SK-N-SH (cell line): ENCODE data around the gene FPR2.

Source experiments
- CTCF ChIP-seq: fragments of 200-600 bp; sonication (generic); IDR thresholded peaks from 2 replicates; pipeline ENCODE4 v1.6.1; 2017; ENCODE audit warnings: antibody characterized with exemption, mild to moderate bottlenecking, moderate library complexity
- EP300 ChIP-seq, 2 experiments: IDR thresholded peaks; 2 replicates each; pipeline versions ENCODE4 v1.4.0 to v1.6.1; 2012; ENCODE audit warnings: borderline replicate concordance in 1 of 2, low read depth in 1 of 2, low read length in 1 of 2
- EZH2phosphoT487 ChIP-seq: fragments of 200-600 bp; sonication (generic); IDR thresholded peaks from 2 replicates; pipeline ENCODE4 v1.6.1; 2017; ENCODE audit warnings: low read depth, mixed run types, mild to moderate bottlenecking, antibody characterized with exemption, moderate library complexity, borderline replicate concordance
- MXI1 ChIP-seq: IDR thresholded peaks from 2 replicates; pipeline ENCODE4 v1.6.1; 2012; ENCODE audit warnings: mild to moderate bottlenecking, low read depth, low read length, improper control_type of control experiment
- NRF1 ChIP-seq: IDR thresholded peaks from 2 replicates; pipeline ENCODE4 v1.6.1; 2012; ENCODE audit warnings: low read depth, mild to moderate bottlenecking, low read length
- POLR2AphosphoS5 ChIP-seq: IDR thresholded peaks from 2 replicates; pipeline ENCODE4 v1.6.1; 2012; ENCODE audit warnings: low read depth, low read length
- RAD21 ChIP-seq: IDR thresholded peaks from 2 replicates; pipeline ENCODE4 v1.6.1; 2012; ENCODE audit warnings: mild to moderate bottlenecking, low read length
- RXRA ChIP-seq: IDR thresholded peaks from 2 replicates; pipeline ENCODE4 v1.4.0; 2012; ENCODE audit warnings: low read depth, mild to moderate bottlenecking, borderline replicate concordance
- SMC3 ChIP-seq: IDR thresholded peaks from 2 replicates; pipeline ENCODE4 v1.6.1; 2012; ENCODE audit warnings: low read depth, low read length, improper control_type of control experiment
- TAF1 ChIP-seq: IDR thresholded peaks from 2 replicates; pipeline ENCODE4 v1.6.1; 2012; ENCODE audit warnings: low read depth, mild to moderate bottlenecking, low read length, moderate library complexity, borderline replicate concordance
- USF2 ChIP-seq: fragments of 150-350 bp; IDR thresholded peaks from 2 replicates; pipeline ENCODE4 v1.6.1; 2017; ENCODE audit warnings: antibody characterized with exemption, low read length, low read depth, borderline replicate concordance
- YY1 ChIP-seq: IDR thresholded peaks from 2 replicates; pipeline ENCODE4 v1.4.0; 2012; ENCODE audit warnings: low read depth, mild to moderate bottlenecking
- TF ChIP-seq, protein P1 (sequence below): IDR thresholded peaks from 2 replicates; pipeline ENCODE4 v1.6.1; 2012; ENCODE audit warnings: mild to moderate bottlenecking, low read depth, low read length, moderate library complexity

DNA sequence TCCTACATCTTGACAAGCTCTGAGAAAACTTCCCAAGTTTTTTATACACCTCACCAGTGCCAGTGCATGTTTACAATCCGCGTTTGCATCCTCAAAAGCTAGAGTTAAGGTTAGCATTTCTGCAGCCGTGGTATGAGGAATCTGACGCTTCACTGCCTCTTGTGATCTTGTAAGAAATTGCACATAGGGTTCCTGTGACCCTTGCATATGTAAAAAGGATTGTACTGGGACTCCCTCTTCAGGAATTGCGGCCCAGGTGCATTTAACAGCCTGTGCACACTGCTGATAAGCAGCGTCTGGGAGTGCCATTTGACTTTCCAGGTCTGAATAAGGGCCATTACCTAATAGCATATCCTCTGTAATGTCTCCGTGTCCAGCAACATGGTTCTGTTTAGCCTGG, 49.2 kb downstream of the FPR2 start:
- no peak for TF ChIP-seq NRF1
- no peak for TF ChIP-seq USF2
- peak; percentile 62 for TF ChIP-seq CTCF
- TF ChIP-seq TAF1 = no peak
- TF ChIP-seq RAD21 = no peak
- TF ChIP-seq, protein P1, sequence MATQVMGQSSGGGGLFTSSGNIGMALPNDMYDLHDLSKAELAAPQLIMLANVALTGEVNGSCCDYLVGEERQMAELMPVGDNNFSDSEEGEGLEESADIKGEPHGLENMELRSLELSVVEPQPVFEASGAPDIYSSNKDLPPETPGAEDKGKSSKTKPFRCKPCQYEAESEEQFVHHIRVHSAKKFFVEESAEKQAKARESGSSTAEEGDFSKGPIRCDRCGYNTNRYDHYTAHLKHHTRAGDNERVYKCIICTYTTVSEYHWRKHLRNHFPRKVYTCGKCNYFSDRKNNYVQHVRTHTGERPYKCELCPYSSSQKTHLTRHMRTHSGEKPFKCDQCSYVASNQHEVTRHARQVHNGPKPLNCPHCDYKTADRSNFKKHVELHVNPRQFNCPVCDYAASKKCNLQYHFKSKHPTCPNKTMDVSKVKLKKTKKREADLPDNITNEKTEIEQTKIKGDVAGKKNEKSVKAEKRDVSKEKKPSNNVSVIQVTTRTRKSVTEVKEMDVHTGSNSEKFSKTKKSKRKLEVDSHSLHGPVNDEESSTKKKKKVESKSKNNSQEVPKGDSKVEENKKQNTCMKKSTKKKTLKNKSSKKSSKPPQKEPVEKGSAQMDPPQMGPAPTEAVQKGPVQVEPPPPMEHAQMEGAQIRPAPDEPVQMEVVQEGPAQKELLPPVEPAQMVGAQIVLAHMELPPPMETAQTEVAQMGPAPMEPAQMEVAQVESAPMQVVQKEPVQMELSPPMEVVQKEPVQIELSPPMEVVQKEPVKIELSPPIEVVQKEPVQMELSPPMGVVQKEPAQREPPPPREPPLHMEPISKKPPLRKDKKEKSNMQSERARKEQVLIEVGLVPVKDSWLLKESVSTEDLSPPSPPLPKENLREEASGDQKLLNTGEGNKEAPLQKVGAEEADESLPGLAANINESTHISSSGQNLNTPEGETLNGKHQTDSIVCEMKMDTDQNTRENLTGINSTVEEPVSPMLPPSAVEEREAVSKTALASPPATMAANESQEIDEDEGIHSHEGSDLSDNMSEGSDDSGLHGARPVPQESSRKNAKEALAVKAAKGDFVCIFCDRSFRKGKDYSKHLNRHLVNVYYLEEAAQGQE = no peak
- TF ChIP-seq SMC3 = no peak
- TF ChIP-seq YY1 = no peak
- TF ChIP-seq EZH2phosphoT487 = no peak
- no peak for TF ChIP-seq EP300 (IDR thresholded peaks at IDR 0.05; ENCODE audit: borderline replicate concordance in 1 of 2, low read depth in 1 of 2, low read length in 1 of 2)
- no peak for TF ChIP-seq MXI1
- TF ChIP-seq RXRA = no peak
- no peak for TF ChIP-seq POLR2AphosphoS5
